GM19193 (cell line): ENCODE measurements around the gene DCP1B.

Source experiments
- POLR2A ChIP-seq: IDR thresholded peaks from 4 replicates; pipeline ENCODE4 v1.6.1; 2011; ENCODE audit not compliant: insufficient read depth, insufficient read length; ENCODE audit errors: extremely low read depth

Gene DCP1B

DNA sequence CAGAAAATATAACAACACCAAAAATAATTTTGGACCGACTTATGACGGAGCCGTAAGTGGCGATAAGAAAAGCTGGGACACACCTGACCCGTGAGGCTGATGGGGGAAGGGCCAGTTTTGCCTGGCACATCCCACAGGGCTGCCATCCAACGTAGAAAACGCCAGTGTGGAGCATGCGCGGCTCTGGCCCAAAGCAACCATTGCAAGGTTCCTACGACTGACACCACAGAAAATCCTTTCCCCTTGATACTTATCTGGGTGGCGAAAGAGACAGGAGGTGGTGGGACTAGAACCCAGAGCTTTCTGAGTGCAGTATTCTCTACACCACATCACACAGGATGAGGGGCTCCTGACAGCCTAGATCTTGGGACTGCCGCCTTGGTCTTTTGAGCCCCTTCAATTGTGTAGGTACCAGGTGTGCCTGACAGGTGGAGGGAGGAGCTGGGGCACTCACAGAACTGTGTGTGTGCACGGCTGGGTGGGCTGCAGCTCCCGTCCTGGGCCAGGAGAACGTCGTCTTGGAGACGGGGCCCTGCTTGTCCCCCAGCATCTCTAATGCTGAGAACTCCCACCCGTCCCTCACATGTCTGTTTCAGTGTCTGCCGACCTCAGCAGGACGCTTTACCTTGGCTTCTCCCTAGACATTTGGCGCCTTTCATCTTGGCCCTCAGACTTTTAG lies 68.4 kb downstream of the DCP1B start:
- TF ChIP-seq POLR2A = no peak

DNA sequence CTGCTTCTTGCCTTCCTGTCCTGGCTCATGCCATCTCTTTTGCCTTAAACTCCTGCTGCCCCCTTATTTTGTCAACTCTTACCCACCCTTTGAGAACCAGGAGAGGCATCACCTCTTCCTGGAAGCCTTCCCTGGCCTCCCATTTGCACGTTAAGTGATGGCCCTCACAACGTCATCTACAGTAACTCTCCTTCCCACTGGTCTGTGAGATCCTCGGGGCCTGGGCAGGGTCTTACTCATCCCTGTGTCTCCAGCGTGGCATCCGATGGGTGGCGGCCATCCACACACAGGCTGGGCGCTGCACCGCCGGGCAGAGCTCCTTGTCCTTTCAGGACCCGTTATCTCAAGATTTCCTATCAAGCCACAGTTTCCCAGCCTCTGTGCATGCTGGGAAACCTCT lies 69.0 kb downstream of the DCP1B start:
- no peak for TF ChIP-seq POLR2A

DNA sequence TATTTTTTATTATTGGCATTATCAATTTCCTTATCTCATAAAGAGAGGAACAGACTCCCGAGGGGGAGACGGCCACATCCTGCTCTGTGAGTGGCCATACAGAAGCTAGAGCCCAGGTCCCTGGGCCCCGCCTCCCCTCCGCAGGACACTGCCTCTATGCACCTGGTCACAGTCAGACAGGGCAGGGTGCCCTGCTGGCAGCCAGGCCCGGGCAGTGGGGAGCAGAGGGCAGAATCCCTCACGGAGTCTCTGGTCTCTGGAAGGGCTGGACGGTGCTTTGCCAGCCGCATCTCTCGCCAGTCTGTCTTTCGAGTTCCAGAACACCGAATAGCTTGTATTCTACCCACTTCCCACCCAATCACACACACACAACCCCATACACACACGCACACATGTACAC lies 69.4 kb downstream of the DCP1B start:
- no peak for TF ChIP-seq POLR2A

DNA sequence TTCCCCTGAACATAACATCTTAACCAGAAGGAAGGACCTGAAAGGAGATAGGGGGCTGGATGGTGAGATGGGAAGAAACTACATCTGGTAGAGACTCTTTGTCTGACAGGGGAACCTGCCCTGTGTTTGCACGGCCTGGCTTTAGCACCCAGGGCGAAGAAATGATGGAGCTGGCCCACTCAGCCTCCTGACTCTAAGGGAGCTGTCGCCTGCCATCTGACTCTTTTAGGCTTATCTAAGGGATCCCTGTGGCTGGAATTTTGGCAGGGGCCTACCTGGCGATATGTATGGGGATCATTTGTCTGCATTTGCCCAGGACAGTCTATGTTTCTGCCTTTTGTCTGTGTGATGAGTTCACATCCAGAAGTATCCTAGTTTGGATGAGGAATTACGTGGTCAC lies 70.2 kb downstream of the DCP1B start:
- TF ChIP-seq POLR2A = no peak

DNA sequence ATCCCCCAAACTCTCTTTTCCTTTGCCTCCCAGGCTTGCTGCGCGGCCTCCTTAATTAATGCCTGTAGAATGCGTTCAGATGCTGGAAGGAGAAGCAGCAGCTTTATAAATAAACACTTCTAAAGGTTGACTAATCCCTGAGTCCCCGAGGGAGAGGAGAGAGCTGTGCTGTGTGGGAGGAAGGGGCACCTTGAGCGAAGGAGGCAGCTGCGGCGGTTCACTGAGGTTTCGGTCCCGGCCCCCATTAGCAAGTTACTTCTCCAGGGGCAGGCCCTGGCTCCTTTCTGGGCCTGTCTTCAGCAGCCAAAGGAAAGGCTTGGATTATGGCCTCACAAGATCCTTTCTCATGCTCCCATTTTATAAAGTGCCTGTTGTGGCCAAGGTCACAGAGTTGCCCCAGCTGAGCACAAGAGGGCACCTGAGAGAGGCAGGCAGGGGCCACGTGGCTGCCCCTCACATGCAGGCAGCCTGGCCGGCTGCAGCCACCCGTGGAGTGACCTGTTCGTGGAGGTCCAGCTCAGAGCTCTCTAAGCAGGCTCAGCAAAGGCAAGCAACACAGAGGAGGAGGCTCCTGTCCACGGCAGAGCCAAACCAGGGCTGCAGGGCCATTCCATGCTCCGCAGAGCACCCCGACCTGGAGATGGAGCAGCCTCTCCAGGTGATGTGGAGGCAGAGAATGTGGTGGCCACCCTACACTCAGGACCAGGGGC lies 70.8 kb downstream of the DCP1B start:
- no peak for TF ChIP-seq POLR2A

DNA sequence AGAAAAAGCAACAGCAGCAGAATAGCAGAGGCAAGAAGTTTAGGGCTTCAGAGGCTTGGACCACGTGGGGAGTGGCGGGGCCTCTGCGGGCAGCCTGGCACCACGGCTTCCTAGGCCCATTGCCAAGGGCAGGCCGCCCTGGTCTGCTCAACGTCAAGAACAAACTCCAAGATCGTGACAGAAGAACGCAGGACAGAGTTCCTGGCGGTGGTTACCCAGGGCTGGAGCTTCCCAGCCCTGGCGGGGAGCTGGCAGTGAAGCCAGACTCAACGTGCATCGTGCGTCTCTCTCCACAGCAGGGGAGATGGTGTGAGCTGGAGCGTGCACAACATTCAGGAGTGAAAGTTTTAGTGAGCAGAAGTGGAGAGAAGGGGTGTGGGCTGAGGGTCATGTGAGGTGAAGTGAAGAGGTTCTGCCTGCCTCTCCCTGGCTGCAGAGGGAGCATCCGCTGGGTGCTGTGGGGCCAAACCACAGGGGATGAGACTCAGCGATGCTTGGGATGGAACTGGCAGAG lies 71.9 kb downstream of the DCP1B start:
- TF ChIP-seq POLR2A = no peak

DNA sequence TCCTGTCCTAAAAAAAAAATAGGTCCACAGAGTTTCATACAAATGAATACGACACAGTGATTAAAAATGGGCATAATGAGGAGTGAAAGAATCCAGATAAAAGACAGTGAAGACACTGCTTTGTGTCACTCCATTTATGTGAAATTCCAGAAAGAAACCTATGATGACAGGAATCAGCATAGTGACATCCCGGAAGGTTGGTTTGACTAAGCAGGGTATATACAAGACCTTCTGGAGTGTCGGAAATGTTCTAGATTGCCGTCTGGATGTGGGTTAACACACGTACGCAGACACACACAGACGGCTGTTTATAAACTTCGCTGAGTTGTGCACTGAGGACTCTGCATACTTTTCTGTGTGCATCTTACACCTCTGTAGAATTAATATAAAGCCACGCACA lies 72.6 kb downstream of the DCP1B start:
- TF ChIP-seq POLR2A = no peak

DNA sequence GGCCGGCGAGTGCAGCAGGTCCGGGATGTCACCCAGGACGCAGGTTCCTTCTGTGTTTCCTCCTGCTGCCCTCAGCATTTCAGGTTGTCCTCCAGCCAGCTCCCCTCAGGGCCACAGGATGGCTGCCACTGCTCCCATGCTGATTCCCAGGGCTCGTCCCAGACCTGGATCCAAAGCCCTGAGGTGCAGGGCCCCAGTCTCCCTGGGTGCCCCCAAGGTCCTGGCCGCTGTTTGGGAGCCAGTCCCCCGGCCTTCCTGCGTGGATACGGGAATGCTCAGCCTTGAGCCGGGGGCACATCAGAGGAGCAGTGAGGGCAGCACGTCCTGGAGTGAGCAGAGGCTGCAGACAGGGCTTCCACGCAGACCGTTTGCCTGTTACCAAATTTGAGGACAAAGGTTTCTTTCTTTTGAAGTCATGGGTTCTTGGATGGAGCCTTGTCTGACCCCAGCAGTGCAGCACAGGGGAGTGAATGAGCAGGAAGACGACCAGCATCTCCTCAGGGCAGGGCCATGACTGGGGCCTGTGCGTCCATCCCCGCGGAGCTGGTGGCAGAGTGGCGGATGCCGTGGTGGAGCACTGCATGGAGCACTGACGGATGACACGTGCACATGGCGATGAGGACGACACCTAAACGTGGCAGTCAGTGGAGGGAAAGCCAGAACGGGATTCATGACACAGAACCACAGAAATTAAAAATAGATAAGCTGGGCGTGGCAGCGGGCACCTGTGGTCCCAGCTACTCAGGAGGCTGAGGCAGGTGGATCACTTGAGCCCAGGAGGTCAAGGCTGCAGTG lies 73.3 kb downstream of the DCP1B start:
- TF ChIP-seq POLR2A = no peak

DNA sequence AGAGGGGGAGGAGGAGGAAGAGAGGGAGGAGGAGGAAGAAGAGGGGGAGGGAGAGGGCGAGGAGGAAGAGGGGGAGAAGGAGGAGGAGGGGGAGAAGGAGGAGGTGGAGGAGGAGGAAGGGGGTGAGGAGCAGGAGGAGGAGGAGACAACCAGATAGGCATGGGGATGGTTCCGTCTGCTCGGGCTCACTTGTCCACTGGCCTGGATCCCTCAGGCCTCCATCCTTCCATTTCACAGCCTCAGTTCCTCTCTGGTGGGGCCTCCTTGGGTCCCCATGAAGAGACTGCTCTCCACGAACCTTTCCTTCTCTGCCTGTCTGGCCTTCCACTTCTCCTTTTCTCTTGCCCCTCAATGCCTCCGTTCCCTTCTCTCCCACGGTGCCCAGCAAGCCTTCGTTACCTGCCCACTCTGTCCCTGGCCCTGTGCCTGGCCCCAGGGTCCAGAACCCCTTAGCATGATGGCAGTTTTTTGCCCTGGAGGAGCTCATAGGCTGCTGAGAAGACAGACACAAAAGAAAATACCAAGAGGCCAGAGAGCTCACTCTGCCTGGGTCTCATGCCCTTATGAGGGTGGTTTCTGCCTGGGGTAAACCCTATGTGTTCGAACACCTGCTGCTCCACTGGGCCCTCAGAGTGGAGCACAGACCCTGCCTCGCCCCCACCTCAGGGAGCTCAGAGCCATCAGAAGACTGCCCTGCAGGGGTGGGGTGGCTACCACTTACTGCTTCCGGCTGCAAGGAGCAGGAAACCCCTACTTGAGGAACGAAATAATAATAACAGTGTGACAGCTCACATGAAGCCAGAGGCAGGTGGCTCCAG lies 74.1 kb downstream of the DCP1B start:
- no peak for TF ChIP-seq POLR2A

DNA sequence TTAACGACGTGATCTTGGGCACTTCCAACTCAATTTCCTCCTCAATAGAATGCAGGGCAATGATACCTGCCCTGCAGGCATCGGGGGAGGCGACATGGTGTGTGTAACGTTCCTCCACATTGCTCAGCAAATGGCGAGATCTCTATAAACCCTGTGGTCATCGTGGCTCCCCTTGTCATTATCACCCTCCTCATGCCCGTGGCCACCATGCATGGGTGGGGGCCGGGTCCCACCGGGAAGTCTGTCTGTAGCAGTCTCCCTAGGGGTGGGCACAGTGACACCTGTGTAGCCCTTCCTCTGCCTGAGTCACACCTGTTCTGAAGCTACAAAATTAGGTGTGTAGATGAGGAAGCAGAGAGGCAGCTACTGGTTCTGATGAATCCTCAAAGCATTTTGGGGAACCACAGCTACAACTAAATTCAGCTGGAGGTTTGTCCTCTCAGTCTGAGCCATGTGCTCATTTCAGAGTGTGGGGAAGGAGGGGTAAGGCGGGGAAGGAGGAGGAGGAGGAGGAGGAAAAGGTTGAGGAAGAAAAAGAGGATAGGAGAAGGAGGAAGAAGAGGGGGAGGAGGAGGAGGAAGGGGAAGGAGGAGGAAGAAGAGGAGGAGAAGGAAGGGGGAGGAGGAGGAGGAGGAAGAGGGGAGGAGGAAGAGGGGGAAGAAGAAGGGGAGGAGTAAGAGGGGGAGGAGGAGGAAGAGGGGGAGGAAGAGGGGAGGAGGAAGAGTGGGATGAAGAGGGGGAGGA lies 74.8 kb downstream of the DCP1B start:
- no peak for TF ChIP-seq POLR2A

DNA sequence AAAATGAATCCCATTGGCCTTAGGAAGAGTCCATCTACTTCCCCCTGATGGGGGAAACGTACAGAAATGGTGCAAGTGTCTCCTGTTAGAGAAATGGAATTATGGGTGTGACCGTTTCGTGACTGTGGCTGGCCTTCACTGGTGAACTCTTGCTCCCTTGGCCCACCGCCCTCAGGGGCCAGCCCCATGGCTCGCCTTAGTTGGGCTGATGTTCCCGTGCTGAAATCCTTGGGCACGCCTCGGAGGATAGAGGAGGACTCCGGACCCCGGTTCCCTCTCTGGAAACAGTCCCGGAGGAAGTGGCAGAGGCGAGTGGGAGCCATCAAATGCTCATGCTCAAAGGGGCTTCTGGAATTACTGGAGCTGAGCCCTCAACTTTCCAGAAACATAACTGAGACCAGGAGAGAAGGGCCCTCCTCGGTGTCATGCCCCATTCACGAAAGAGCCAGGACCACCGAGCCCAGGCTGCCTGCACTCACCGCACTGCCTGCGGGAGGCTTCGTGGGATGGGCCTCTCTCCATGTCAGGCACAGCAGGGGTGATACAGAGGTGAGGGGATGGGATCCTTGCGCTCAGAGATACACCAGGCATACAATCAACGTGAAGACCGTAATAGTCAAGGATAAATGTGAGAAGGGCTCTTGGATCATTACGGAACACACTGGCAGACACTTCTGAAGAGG lies 75.7 kb downstream of the DCP1B start:
- TF ChIP-seq POLR2A = no peak

DNA sequence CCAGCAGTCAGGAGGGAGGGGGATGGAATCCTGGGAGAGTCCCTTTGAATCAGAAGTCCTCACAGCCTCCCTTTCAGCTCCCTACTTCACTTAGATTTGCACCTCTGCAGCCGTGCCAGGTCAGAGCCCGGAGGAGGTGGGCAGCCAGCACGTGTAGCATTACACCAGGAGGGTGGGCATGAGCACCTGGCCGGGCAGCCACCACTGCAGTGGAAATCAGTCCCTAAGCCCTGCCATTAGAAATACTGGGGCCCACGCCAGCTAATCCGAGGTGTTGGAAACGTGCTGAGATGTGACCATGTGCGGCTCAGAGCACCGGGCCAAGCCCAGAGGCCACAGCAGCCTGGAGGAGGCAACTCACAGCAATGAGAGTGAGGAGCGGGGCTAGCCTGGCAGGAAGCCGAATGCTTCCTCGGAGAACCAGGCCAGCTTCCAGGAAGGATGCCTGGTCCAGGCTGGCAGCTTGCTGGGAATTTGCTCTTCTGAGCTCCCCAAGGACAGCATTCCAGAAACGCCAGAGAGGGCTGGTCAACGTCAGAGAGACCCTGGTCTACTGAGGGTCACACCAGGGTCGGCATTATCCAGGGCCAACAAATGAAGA lies 76.4 kb downstream of the DCP1B start:
- TF ChIP-seq POLR2A = no peak

DNA sequence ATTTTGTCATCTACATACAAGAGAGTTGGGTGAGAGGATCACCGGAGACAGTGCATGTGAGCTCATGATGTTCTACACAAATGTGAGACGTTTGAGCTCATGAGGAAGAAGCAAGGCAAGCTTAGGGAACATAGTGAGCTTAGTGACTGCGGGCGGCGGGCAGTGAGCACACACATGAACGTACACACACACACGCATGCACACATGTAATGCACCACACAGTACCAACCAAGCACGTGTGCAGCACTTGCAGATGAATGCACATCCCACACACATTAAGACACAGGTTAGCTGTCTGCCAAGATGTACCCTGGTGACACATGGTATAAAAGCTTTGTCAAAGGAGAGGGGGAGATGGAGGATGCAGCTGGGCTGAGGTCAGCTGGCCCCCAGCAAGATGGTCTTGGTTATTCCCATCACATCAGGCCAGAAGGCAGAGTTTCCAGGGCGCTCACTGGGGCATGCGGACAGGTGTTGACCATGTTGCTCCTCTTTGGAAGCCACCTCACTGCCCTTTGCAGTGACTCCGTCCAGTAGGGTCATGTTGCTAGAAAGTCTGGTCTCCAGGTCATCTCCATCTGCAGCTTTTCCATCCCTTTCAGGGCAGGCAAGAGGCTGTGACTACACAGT lies 77.1 kb downstream of the DCP1B start:
- TF ChIP-seq POLR2A = no peak
